ENCODE data around the gene ADGRL3. TPM values are rescaled to one million over a fixed set of nuclear protein-coding genes. Genes with fewer than 3 reads are reported as not detected.

ADGRL3 gene
- total RNA-seq, 4 donors from 2014 or later = 0.19 to 7.8 (median 1.3) TPM

GRCh38 chr4:61575796-61576195, 375.7 kb downstream of the ADGRL3 start:
- Histone ChIP-seq H3K4me1 (no peaks in the 10 kb centered on the region), H3K9me3 (no peaks in the 10 kb centered on the region), H3K36me3 (no peaks in the 10 kb centered on the region), H3K27ac (no peak overlapping the region), H3K4me3 (no peak overlapping the region), H3K27me3 (no peaks in the 10 kb centered on the region)
- 68 to 70% methylated on average over 2 of the region's 2 CpGs for WGBS, 2 donors
- intact Hi-C loops (cut with DNase I) = no loop called here
- DNase-seq = no peak
- TF ChIP-seq CTCF (IDR thresholded peaks at IDR 0.05) = no peak
- TF ChIP-seq POLR2A (IDR thresholded peaks at IDR 0.05) = no peak

- intact Hi-C loops (cut with DNase I) = no loop called here
- TF ChIP-seq CTCF (IDR thresholded peaks at IDR 0.05) (no peak), POLR2A (IDR thresholded peaks at IDR 0.05) (no peak)
- no peak overlapping the region for H3K4me3 ChIP-seq
- H3K27ac ChIP-seq = no peak overlapping the region
- H3K9me3 ChIP-seq = no peaks in the 10 kb centered on the region
- no peaks in the 10 kb centered on the region for H3K27me3 ChIP-seq
- no peak for DNase-seq
- no peaks in the 10 kb centered on the region for H3K36me3 ChIP-seq
- H3K4me1 ChIP-seq = no peaks in the 10 kb centered on the region
- WGBS, 2 donors = 52 to 78% methylated on average over 1 of the region's 1 CpG
Measured at GRCh38 chr4:61579786-61580185, 379.7 kb downstream of the ADGRL3 start.

GRCh38 chr4:61580721-61581377, 380.7 kb downstream of the ADGRL3 start:
- Histone ChIP-seq H3K36me3 (no peaks in the 10 kb centered on the region), H3K27ac (no peak overlapping the region), H3K4me1 (no peaks in the 10 kb centered on the region), H3K4me3 (no peak overlapping the region), H3K27me3 (no peaks in the 10 kb centered on the region), H3K9me3 (no peaks in the 10 kb centered on the region)
- no peak for DNase-seq
- intact Hi-C loops (cut with DNase I) = no loop called here
- 77 to 83% methylated on average over 4 to 5 of the region's 5 CpGs for WGBS, 2 donors
- no peak for TF ChIP-seq POLR2A (IDR thresholded peaks at IDR 0.05)
- no peak for TF ChIP-seq CTCF (IDR thresholded peaks at IDR 0.05)

GRCh38 chr4:61583696-61584095, 383.6 kb downstream of the ADGRL3 start:
- intact Hi-C loops (cut with DNase I) = no loop called here
- Histone ChIP-seq H3K4me1 (no peaks in the 10 kb centered on the region), H3K4me3 (no peak overlapping the region)

More at GRCh38 chr4:61583696-61584095, 383.6 kb downstream of the ADGRL3 start:
- no peaks in the 10 kb centered on the region for H3K27me3 ChIP-seq
- no peak for DNase-seq
- H3K27ac ChIP-seq = no peak overlapping the region
- no peak for TF ChIP-seq CTCF (IDR thresholded peaks at IDR 0.05)
- TF ChIP-seq POLR2A (IDR thresholded peaks at IDR 0.05) = no peak
- 42 to 47% methylated on average over 1 of the region's 1 CpG for WGBS, 2 donors
- no peaks in the 10 kb centered on the region for H3K36me3 ChIP-seq
- H3K9me3 ChIP-seq = no peaks in the 10 kb centered on the region
